HepG2 (cell line): ENCODE measurements around the gene IRF2. TPM values are rescaled to one million over a fixed set of nuclear protein-coding genes. Genes with fewer than 3 reads are reported as not detected.

Source experiments
- DMAP1 ChIP-seq: IDR thresholded peaks from 2 replicates; pipeline ENCODE4 v1.6.1; 2016
- FOXM1 ChIP-seq: sonication (generic); formaldehyde crosslinking; IDR thresholded peaks from 2 replicates; pipeline ENCODE4 v1.5.0; 2020; ENCODE audit warnings: missing genetic modification reagents
- HOXA5 ChIP-seq: sonication (generic); formaldehyde crosslinking; IDR thresholded peaks from 2 replicates; pipeline ENCODE4 v1.4.0; 2020; ENCODE audit warnings: missing genetic modification reagents
- IRF2 ChIP-seq: IDR thresholded peaks from 2 replicates; pipeline ENCODE4 v1.6.1; 2018; ENCODE audit warnings: missing genetic modification reagents, missing compliant biosample characterization
- KDM2A ChIP-seq: sonication (generic); formaldehyde crosslinking; IDR thresholded peaks from 2 replicates; pipeline ENCODE4 v1.4.0; 2020; ENCODE audit warnings: low read depth, missing genetic modification reagents, borderline replicate concordance
- MAZ ChIP-seq, 2 experiments: sonication (generic) in 1 of 2; formaldehyde crosslinking in 1 of 2; IDR thresholded peaks; 2 replicates each; pipeline versions ENCODE4 v1.5.0 to v1.6.1; 2012 to 2020; ENCODE audit warnings: low read depth in 2 of 2, mild to moderate bottlenecking in 2 of 2, borderline replicate concordance in 1 of 2, improper control_type of control experiment in 1 of 2, low read length in 1 of 2, missing genetic modification reagents in 1 of 2, moderate library complexity in 1 of 2
- MEF2D ChIP-seq: sonication (generic); formaldehyde crosslinking; IDR thresholded peaks from 2 replicates; pipeline ENCODE4 v1.5.1; 2020; ENCODE audit warnings: mild to moderate bottlenecking, missing genetic modification reagents
- MXI1 ChIP-seq: IDR thresholded peaks from 3 replicates; pipeline ENCODE4 v1.6.1; 2012; ENCODE audit warnings: low read depth, low read length, inconsistent platforms, borderline replicate concordance
- NBN ChIP-seq: fragments of 450-650 bp; conservative IDR thresholded peaks from 2 replicates; pipeline ENCODE4 v1.6.1; 2017
- NFYC ChIP-seq: IDR thresholded peaks from 2 replicates; pipeline ENCODE4 v1.6.1; 2016; ENCODE audit warnings: missing genetic modification reagents, missing compliant biosample characterization
- REL ChIP-seq: sonication (generic); formaldehyde crosslinking; conservative IDR thresholded peaks from 2 replicates; pipeline ENCODE4 v1.8.0; 2022; ENCODE audit warnings: mild to moderate bottlenecking, missing genetic modification reagents, moderate library complexity
- THAP9 ChIP-seq: sonication (generic); formaldehyde crosslinking; IDR thresholded peaks from 2 replicates; pipeline ENCODE4; 2020; ENCODE audit warnings: missing genetic modification reagents, mild to moderate bottlenecking, borderline replicate concordance
- ZNF281 ChIP-seq: sonication (generic); formaldehyde crosslinking; IDR thresholded peaks from 2 replicates; pipeline ENCODE4 v1.4.0; 2020; ENCODE audit warnings: missing genetic modification reagents, borderline replicate concordance
- ZNF687 ChIP-seq: sonication (generic); formaldehyde crosslinking; IDR thresholded peaks from 2 replicates; pipeline ENCODE4 v1.5.1; 2020; ENCODE audit warnings: mild to moderate bottlenecking, missing genetic modification reagents, moderate library complexity
- polyA plus RNA-seq, 8 experiments: library from polyadenylated mRNA; depleted of rRNA in 3 of 8; stranded (reverse) in 7 of 8; unstranded in 1 of 8; fragments of >200 nt; fragmentation: Illumina TruSeq in 4 of 8; extraction: Trizol in 4 of 8; gene quantifications; 2 replicates each; pipeline versions ENCODE4 v1.2.1 to v1.2.3, GENCODE V29; 2011 to 2016; ENCODE audit warnings: low read depth in 4 of 8, missing spikeins in 1 of 8, mixed read lengths in 1 of 8; ENCODE audit not compliant: insufficient read depth in 1 of 8
- total RNA-seq, 5 experiments: library from RNA; depleted of rRNA; stranded (reverse); fragments of >200 nt; fragmentation: Illumina TruSeq; extraction: Trizol; gene quantifications; 2 replicates each; pipeline ENCODE4 v1.2.3, GENCODE V29; 2016; ENCODE audit warnings: low read depth in 1 of 5
- TF ChIP-seq, protein P1 (sequence below), 2 experiments: sonication (generic) in 1 of 2; formaldehyde crosslinking in 1 of 2; IDR thresholded peaks; 2 replicates each; pipeline versions ENCODE4 v1.4.0 to v1.6.1; 2018 to 2020; ENCODE audit warnings: missing genetic modification reagents in 2 of 2, borderline replicate concordance in 1 of 2, low read depth in 1 of 2, mild to moderate bottlenecking in 1 of 2, missing biosample characterization in 1 of 2

The IRF2 gene
- total and polyA plus RNA-seq, 2 of the 13 experiments (the other 11 are each of a cell fraction or from before 2014, with no cell fraction given) = 15.5 to 28.8 TPM

DNA sequence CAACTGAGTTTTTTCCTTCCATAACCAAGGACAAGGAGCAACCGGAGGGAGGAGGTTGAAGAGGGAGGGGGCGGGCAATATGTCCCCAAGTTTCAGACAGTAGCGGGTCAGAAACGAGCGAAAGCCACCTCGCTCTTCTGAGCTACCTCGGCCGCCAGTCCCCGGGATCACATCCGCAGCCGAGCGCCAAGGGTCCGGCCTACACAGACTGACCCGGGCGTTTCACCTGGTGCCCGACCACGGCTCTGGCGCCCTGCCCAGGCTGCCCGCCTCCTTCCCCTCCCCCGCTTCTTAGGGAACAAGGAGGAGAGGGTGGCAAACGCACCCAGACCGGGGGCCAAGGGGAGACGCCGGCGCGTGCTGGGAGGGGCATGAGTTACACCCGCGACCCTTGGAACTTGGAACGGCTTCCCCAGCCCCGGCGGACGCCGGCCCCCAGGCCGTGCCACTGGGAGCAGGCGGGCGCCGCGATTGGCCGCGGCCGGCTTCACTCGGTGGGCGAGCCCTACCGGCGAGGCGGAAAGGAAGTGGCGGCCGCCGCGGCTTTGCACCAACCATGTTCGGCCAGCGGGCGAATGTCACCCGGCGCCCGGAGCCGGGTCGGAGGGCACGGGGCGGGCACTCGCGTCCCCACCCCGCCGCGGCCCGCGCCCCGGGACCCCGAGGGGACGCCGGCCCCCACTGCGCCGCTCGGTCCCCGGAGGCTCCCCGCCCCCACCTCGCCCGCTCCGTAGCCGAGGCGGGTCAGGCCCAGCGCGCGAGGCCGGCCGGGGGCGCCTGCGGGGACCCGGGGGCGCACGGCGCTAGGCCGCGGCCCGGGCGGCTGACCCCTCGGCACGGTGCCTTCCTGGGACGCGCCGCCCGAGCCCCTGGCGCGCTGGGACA, 1.5 kb downstream of the IRF2 start (continued):
- TF ChIP-seq ZNF281 (CRISPR knock-in tag) (peak; percentile 84), NBN (no peak), MXI1 (peak; percentile 81; the same call in 1 of the 3 replicates), MEF2D (CRISPR knock-in tag) (peak; percentile 31; the same call in 1 of the 2 replicates), MAZ (IDR thresholded peaks at IDR 0.05; ENCODE audit: borderline replicate concordance, low read depth, low read length) (peak; percentile 89; the same call in 1 of the 2 replicates), MAZ (CRISPR knock-in tag; IDR thresholded peaks at IDR 0.05; ENCODE audit: low read depth) (peak; percentile 74), KDM2A (CRISPR knock-in tag) (peak; percentile 84), ZNF687 (CRISPR knock-in tag) (peak; percentile 89), DMAP1 (CRISPR knock-in tag) (peak; percentile 67), HOXA5 (peak; percentile 18; the same call in 1 of the 2 replicates), THAP9 (CRISPR knock-in tag) (peak; percentile 34; the same call in 1 of the 2 replicates), NFYC (CRISPR knock-in tag) (peak; percentile 54), IRF2 (CRISPR knock-in tag) (peak; percentile 39; the same call in 1 of the 2 replicates), REL (CRISPR knock-in tag) (no peak), FOXM1 (CRISPR knock-in tag) (no peak)
- TF ChIP-seq, protein P1, sequence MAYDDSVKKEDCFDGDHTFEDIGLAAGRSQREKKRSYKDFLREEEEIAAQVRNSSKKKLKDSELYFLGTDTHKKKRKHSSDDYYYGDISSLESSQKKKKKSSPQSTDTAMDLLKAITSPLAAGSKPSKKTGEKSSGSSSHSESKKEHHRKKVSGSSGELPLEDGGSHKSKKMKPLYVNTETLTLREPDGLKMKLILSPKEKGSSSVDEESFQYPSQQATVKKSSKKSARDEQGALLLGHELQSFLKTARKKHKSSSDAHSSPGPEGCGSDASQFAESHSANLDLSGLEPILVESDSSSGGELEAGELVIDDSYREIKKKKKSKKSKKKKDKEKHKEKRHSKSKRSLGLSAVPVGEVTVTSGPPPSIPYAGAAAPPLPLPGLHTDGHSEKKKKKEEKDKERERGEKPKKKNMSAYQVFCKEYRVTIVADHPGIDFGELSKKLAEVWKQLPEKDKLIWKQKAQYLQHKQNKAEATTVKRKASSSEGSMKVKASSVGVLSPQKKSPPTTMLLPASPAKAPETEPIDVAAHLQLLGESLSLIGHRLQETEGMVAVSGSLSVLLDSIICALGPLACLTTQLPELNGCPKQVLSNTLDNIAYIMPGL (CRISPR knock-in tag; IDR thresholded peaks at IDR 0.05; ENCODE audit: borderline replicate concordance in 1 of 2, low read depth in 1 of 2) = peak; percentile 48 to 76; a peak in 3 of 4 replicates
